Stomach (tissue), 4 donors: ENCODE data around the gene FGGY.

Experiments used
- CTCF ChIP-seq, 7 experiments: fragments of 450-650 bp in 4 of 7; fragments of 200-600 bp in 3 of 7; sonication (generic) in 3 of 7; IDR thresholded peaks; one replicate each; pipeline ENCODE4 v1.5.1; 2016 to 2019; ENCODE audit warnings: antibody characterized with exemption in 7 of 7, control low read depth in 2 of 7, mild to moderate bottlenecking in 1 of 7
- EP300 ChIP-seq: sonication (generic); formaldehyde crosslinking; IDR thresholded peaks from one replicate; pipeline ENCODE4 v1.6.1; 2017; ENCODE audit warnings: antibody characterized with exemption
- POLR2A ChIP-seq, 4 donors: fragments of 450-650 bp; IDR thresholded peaks; one replicate each; pipeline ENCODE4 v1.6.1; 2016; ENCODE audit warnings: antibody characterized with exemption in 4 of 4, control low read depth in 2 of 4, mild to moderate bottlenecking in 1 of 4, moderate library complexity in 1 of 4
- POLR2AphosphoS5 ChIP-seq, 3 donors: sonication (generic); formaldehyde crosslinking; IDR thresholded peaks; one replicate each; pipeline ENCODE4 v1.6.1; 2016; ENCODE audit warnings: antibody characterized with exemption in 3 of 3

DNA sequence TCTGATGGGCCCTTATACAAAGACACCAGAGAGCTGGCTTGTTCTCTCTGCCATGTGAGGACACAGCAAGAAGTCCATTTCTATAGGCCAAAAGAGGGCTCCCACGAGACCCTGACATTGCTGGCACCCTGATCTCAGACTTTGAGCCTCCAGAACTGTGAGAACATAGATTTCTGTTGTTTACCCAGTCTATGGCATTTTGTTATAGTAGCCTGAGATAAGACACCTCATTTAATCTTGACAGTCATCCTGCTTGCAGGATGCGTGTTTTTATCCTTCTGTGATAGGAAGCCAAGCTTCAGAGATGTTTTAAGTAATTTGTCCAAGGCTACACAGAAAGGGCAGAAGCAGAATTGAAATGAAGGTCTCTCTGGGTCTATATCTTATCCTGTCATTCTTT is 379.0 kb downstream of the FGGY start:
- TF ChIP-seq POLR2A (IDR thresholded peaks at IDR 0.05) = no peak
- no peak for TF ChIP-seq EP300
- TF ChIP-seq CTCF (IDR thresholded peaks at IDR 0.05) = no peak
- TF ChIP-seq POLR2AphosphoS5 (IDR thresholded peaks at IDR 0.05) = no peak
